SKM-1 (cell line): ENCODE measurements around the gene HSD11B2.

Experiments
- DNase-seq: peaks from one replicate; lab custom pipeline; 2025; ENCODE audit not compliant: unreplicated experiment; lab: John Stamatoyannopoulos, UW

Gene HSD11B2

DNA sequence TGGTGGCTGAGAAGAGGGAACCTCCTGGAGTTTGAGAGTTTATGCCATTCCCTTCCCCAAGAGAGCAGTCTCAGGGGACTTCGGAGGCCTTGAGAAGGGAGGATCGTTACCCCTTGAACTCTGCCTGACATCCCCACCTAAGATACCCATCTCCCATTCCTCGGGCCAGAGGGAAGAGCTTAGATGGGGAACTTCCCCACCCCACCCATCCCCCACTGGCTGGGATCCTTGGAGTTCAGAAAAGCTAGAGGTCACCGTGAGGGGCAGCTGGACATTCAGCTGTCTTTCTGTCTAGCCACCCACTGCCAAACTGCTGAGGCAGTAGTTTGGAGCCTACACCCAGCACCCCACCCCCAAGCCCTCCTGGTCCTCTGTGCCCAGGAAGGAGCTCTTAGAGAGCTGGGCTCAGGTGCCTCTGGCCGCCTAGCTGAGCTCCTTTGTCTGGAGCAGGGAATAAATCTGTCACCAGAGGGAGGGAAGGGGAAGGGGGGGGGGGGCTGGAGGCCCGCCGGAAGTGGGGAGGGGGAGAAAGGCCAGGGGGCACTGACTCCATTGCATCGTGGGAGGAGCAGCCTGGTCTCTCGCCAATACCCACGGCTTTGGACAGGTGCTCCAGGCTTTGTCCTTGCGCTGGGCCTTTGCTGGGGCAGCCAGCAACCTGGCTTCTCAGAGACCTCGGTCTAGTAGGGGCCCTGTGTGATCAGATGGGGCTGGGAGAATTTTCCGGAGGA, 1.0 kb downstream of the HSD11B2 start:
- no peak for DNase-seq

DNA sequence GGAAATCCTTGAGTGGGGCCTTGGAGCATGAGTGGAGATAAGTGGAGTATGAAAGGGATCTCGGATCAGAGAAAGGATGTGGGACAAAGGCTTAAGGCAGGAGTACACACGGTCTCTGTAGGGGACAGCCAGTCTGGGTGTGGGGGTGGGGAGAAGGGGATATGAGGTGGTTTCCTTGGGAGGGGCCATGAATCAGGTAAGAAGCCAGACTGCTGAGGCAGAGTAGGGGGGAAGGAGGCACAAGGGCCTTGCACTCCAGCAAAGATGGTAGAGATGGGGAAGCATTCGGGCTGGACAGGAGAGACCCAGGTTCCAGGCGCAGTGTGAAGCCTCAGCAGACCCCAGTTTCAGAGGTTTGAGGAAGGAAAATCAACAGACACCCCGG, 1.6 kb downstream of the HSD11B2 start:
- DNase-seq = no peak

DNA sequence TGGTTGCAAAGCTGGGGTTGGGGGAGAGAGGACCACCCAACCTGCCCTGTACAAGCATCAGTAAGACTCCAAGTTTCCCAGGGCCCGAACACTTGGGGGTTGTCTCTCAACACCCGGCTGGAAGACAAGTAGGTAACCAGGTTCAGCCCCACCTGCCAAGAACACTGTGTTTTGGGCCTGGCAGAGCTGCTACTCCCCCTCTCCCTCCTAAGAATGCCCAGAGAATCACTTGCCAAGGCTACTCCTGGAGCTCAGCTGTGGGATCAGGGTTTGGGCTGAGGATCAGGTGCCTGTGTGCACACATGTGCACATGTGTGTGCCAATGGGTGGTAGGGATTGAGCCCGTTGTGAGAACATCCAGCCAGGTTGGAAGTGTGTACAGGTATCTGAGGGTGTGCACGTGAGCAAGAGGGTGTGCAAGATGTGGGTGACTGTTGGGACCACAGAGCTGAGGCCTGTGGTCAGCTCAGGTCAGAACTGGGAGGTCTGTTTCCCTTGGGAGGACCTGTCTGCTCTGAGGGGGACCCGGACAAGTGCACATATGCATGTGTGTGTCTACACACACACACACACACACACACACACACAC, 2.3 kb downstream of the HSD11B2 start:
- no peak for DNase-seq

GRCh38 chr16:67435758-67436164, 4.8 kb downstream of the HSD11B2 start:
- no peak for DNase-seq

GRCh38 chr16:67436640-67437193, 5.8 kb downstream of the HSD11B2 start:
- no peak for DNase-seq

- DNase-seq = no peak
These were observed 6.6 kb downstream of the HSD11B2 start for GRCh38 chr16:67437513-67437912.

GRCh38 chr16:67438098-67438791, 7.3 kb downstream of the HSD11B2 start:
- no peak for DNase-seq

DNA sequence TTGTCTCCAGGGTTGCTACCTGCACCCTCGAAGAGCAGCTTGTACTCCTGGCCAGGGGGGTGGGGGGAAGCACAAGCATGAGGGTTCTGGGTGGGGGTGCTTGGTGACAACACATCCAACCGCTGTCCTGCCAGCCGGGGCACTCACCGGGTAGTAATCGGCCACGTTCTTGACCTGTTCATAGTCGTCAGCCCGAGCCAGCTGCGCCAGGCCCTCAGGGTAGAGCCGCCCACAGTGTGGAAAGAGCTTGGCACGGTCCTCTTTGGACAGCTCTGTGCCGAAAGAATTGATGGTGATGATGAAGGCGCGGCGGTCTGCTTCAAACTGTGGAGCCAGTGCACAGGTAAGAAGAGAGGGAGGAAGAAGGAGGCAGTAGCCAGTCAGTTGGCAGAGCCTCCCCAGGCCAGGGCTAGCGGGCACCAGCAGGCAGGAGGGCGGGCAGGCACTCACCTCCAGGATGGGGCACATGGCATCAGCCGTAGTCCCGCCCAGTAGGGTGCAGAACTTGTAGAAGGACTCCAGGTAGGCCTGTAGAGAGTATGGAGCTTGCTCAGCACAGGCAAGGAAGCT, 8.0 kb downstream of the HSD11B2 start:
- DNase-seq = no peak

GRCh38 chr16:67441271-67441753, 10.4 kb downstream of the HSD11B2 start:
- no peak for DNase-seq

DNA sequence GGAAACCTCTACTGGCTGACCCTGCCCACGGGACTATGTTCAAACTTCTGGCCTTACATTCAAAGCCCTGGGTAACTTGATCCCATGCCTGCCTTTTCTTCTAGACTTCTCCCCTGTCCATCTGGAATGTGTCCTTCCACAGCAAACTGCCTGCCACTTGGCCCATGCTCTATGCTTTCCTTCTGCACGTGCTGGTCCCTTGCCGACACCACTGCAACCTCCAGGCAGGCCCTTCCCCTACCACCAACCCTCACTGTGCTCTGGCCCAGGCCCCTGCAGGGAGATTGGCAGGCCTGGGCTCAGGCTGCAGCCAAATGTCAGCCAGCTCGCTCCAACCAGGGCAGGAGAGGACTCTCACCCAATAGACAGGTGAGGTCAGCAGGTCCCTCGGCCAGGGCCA, 11.0 kb downstream of the HSD11B2 start:
- DNase-seq = no peak

- DNase-seq = no peak
These were observed 11.8 kb downstream of the HSD11B2 start for GRCh38 chr16:67442581-67443255.

DNA sequence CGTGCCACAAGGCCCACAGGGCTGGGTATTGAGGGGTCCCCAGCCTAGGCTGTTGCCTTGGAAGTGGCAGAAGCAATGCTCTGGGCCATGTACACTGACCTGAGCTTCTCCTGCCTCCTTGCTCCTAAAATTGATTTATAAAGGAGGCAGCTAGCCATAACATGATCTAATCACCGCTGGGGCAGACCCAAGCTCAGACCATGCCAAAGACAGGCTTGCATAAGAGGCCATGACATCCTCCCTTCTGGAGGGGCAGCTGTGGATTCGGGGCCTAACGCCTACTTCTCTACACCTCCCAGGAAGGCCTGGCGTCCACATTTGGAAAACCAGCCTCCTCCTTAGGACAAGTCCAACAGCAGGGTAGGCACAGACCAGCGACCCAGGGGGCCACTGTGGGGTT, 12.3 kb downstream of the HSD11B2 start:
- DNase-seq = no peak

- no peak for DNase-seq
These were observed 13.6 kb downstream of the HSD11B2 start for GRCh38 chr16:67444259-67445125.

DNA sequence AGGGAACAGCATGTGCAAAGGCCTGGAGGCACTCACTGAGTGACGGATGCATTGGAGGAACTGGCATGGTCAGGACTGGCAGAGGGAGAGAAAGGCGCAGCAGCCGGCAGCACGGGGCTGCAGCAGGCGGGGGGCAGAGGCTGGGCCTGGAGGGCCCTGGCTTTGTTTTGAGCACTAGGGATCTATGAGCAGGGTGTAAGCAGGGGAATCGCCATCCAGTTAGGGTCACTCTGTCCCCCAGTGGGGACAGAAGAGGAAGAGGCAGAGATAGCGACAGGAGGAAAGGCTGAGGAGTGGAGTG, 14.2 kb downstream of the HSD11B2 start:
- no peak for DNase-seq

GRCh38 chr16:67445441-67445912, 14.6 kb downstream of the HSD11B2 start:
- DNase-seq = no peak

GRCh38 chr16:67445913-67446907, 15.3 kb downstream of the HSD11B2 start:
- no peak for DNase-seq

- no peak for DNase-seq
These were observed 16.1 kb downstream of the HSD11B2 start for GRCh38 chr16:67446968-67447507.

DNA sequence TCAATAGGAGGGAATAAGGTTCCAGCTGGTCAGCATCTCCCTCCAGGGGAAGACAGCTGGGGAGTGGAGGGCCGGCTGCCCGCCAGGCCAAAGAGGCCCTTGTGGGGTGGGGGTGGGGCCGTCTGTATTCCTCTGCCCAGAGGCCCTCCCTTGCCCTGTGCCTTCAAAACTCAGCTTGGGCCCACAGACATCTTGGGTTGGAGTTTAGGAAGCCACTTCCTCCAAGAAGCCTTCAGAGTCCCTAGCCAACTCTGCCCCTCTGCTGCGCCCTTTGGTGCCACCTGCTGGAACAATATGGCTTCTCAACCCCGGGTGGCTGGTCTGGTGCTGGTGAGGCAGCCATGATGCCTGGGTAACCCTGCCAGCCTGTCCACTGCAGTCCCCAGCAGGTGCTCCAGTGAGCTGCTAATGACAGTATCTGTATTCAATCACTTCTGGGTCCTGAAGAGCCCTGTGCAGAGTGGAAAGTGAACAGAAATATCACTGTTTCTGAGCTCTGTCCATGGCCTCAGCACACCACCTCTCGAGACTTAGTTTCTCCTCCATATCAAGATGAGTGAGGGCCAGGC, 16.7 kb downstream of the HSD11B2 start:
- peak; percentile 71 for DNase-seq
